HepG2 (cell line): ENCODE data around the gene SVOP. TPM values are rescaled to one million over a fixed set of nuclear protein-coding genes. Genes with fewer than 3 reads are reported as not detected.

Experiments
- ATAC-seq: fragments of 200-7000 bp; cut with Tn5 transposase; 3 replicates; pipeline ENCODE4 v1.9.1; 2020; ENCODE audit warnings: mild to moderate bottlenecking, moderate library complexity
- BruUV-seq: library from RNA; stranded (reverse); fragments of 400-500 nt; replicated peaks from 2 replicates; lab custom pipeline; 2021; lab: Mats Ljungman, UMichigan
- CTCF ChIA-PET: fragments of 300-600 bp; formaldehyde crosslinking; extraction: SDS; loops from one replicate; lab custom pipeline; 2021; ENCODE audit warnings: low total read pairs, inconsistent platforms, low intra/inter-chr PET ratio; lab: Yijun Ruan, JAX
- POLR2A ChIA-PET: fragments of 350-600 bp; sonication (Branson Sonifier 250); formaldehyde crosslinking; loops from one replicate; lab custom pipeline; 2020; ENCODE audit warnings: antibody characterized with exemption, inconsistent platforms; lab: Yijun Ruan, JAX
- DNase-seq: peaks from one replicate; pipeline ENCODE4 v3.0.0-alpha.2; 2015; ENCODE audit warnings: low spot score
- FAIRE-seq: peaks from 3 replicates; lab custom pipeline; 2011; peaks lifted over from hg19 to GRCh38; lab: Jason Lieb, UNC
- H2AFZ ChIP-seq: one replicate; pipeline ENCODE4 v1.6.1; 2011; ENCODE audit warnings: low read length, inconsistent platforms
- H3K27ac ChIP-seq: fragments of 300-600 bp; 3 replicates; pipeline ENCODE4 v1.8.0; 2011; ENCODE audit warnings: mixed run types, mild to moderate bottlenecking, mixed read lengths, low read length, inconsistent platforms; ENCODE audit not compliant: insufficient read depth; ENCODE audit errors: extremely low read length
- H3K27me3 ChIP-seq, 2 experiments: fragments of 200-600 bp in 1 of 2; 2 replicates in 1 of 2; 3 replicates in 1 of 2; pipeline versions ENCODE4 v1.6.0 to v1.8.0; 2011; ENCODE audit warnings: low read length in 2 of 2, mild to moderate bottlenecking in 2 of 2, moderate library complexity in 2 of 2, inconsistent platforms in 1 of 2; ENCODE audit not compliant: insufficient read depth in 2 of 2, control insufficient read depth in 1 of 2
- H3K36me3 ChIP-seq, 2 experiments: fragments of 200-600 bp in 1 of 2; replicated peaks in 1 of 2; 2 replicates in 1 of 2; 3 replicates in 1 of 2; pipeline versions ENCODE4 v1.5.1 to v1.8.0; 2011; ENCODE audit warnings: low read length in 2 of 2, inconsistent platforms in 1 of 2; ENCODE audit not compliant: insufficient read depth in 2 of 2, control insufficient read depth in 1 of 2
- H3K4me1 ChIP-seq: 2 replicates; pipeline ENCODE4 v1.5.1; 2012; ENCODE audit warnings: low read length, inconsistent platforms; ENCODE audit not compliant: insufficient read depth
- H3K4me2 ChIP-seq: 2 replicates; pipeline ENCODE4 v1.6.0; 2011; ENCODE audit warnings: low read depth, low read length, inconsistent platforms
- H3K4me3 ChIP-seq, 3 experiments: fragments of 200-600 bp in 1 of 3; sonication (generic), shearing (Covaris generic) in 1 of 3; replicated peaks in 1 of 3; 2 replicates each; pipeline ENCODE4 v1.5.1; 2011 to 2016; ENCODE audit warnings: low read length in 3 of 3, inconsistent platforms in 2 of 3, low read depth in 2 of 3, mild to moderate bottlenecking in 2 of 3, control low read depth in 1 of 3, mixed read lengths in 1 of 3; ENCODE audit not compliant: insufficient read depth in 1 of 3
- H3K79me2 ChIP-seq: one replicate; pipeline ENCODE4 v1.6.1; 2011; ENCODE audit warnings: low read length, inconsistent platforms; ENCODE audit not compliant: insufficient read depth
- H3K9ac ChIP-seq: 2 replicates; pipeline ENCODE4 v1.6.0; 2011; ENCODE audit warnings: mild to moderate bottlenecking, low read depth, low read length, inconsistent platforms; ENCODE audit not compliant: insufficient read depth
- H3K9me3 ChIP-seq: 2 replicates; pipeline ENCODE4 v1.5.1; 2012; ENCODE audit warnings: mild to moderate bottlenecking, low read length
- H4K20me1 ChIP-seq: 2 replicates; pipeline ENCODE4 v1.6.0; 2011; ENCODE audit warnings: inconsistent platforms, mild to moderate bottlenecking, low read length, moderate library complexity; ENCODE audit not compliant: insufficient read depth
- CEBPZ ChIP-seq: IDR thresholded peaks from 2 replicates; pipeline ENCODE4 v1.6.1; 2012; ENCODE audit warnings: low read length, improper control_type of control experiment
- FOXM1 ChIP-seq: sonication (generic); formaldehyde crosslinking; IDR thresholded peaks from 2 replicates; pipeline ENCODE4 v1.5.0; 2020; ENCODE audit warnings: missing genetic modification reagents
- GABPA ChIP-seq, 2 experiments: IDR thresholded peaks; 2 replicates each; pipeline ENCODE4 v1.6.1; 2011 to 2016; ENCODE audit warnings: low read depth in 2 of 2, low read length in 1 of 2, missing biosample characterization in 1 of 2, missing genetic modification characterization in 1 of 2
- HNRNPK ChIP-seq: fragments of 200-400 bp; formaldehyde crosslinking; IDR thresholded peaks from 2 replicates; pipeline ENCODE4 v1.6.1; 2018; ENCODE audit warnings: low read length, low read depth, moderate library complexity, mild to moderate bottlenecking; ENCODE audit not compliant: poor library complexity, severe bottlenecking
- PCBP1 ChIP-seq: fragments of 200-400 bp; formaldehyde crosslinking; IDR thresholded peaks from 2 replicates; pipeline ENCODE4 v1.6.1; 2017; ENCODE audit warnings: mild to moderate bottlenecking, low read depth, low read length, borderline replicate concordance
- PCBP2 ChIP-seq: fragments of 200-400 bp; formaldehyde crosslinking; optimal IDR thresholded peaks from 2 replicates; pipeline ENCODE3; 2018; ENCODE audit warnings: low read length, low read depth; ENCODE audit not compliant: poor library complexity, severe bottlenecking
- RARG ChIP-seq: sonication (generic); formaldehyde crosslinking; IDR thresholded peaks from 2 replicates; pipeline ENCODE4 v1.4.0; 2020; ENCODE audit warnings: low read depth, mild to moderate bottlenecking, missing genetic modification reagents
- SNAPC5 ChIP-seq: sonication (generic); formaldehyde crosslinking; IDR thresholded peaks from 2 replicates; pipeline ENCODE4 v1.8.1; 2023; ENCODE audit warnings: mild to moderate bottlenecking, missing genetic modification reagents, borderline replicate concordance
- ZSCAN25 ChIP-seq: sonication (generic); formaldehyde crosslinking; IDR thresholded peaks from 2 replicates; pipeline ENCODE4 v1.8.0; 2022; ENCODE audit warnings: mild to moderate bottlenecking, missing genetic modification reagents
- WGBS: methylation state at CpG from one replicate; pipeline ENCODE4 v1.1.6; 2017; ENCODE audit warnings: low lambda C conversion rate; 5-methylcytosine and 5-hydroxymethylcytosine counted together
- in situ Hi-C: cut with HindIII; loops from 2 replicates; pipeline ENCODE4 v1.10.0; 2017; ENCODE audit warnings: low pct_unique_long_range_greater_than_20kb; ENCODE audit not compliant: extremely low pct_ligation_motif_present
- intact Hi-C: fragments of 100-400 bp; cut with micrococcal nuclease; formaldehyde crosslinking; loops from one replicate; pipeline ENCODE4 v1.10.0; 2022; ENCODE audit not compliant: unreplicated experiment
- polyA plus RNA-seq, 8 experiments: library from polyadenylated mRNA; depleted of rRNA in 3 of 8; stranded (reverse) in 7 of 8; unstranded in 1 of 8; fragments of >200 nt; fragmentation: Illumina TruSeq in 4 of 8; extraction: Trizol in 4 of 8; gene quantifications; 2 replicates each; pipeline versions ENCODE4 v1.2.1 to v1.2.3, GENCODE V29; 2011 to 2016; ENCODE audit warnings: low read depth in 4 of 8, missing spikeins in 1 of 8, mixed read lengths in 1 of 8; ENCODE audit not compliant: insufficient read depth in 1 of 8
- total RNA-seq, 5 experiments: library from RNA; depleted of rRNA; stranded (reverse); fragments of >200 nt; fragmentation: Illumina TruSeq; extraction: Trizol; gene quantifications; 2 replicates each; pipeline ENCODE4 v1.2.3, GENCODE V29; 2016; ENCODE audit warnings: low read depth in 1 of 5

The SVOP gene
- total and polyA plus RNA-seq, 2 of the 13 experiments (the other 11 are each of a cell fraction or from before 2014, with no cell fraction given): not detected

GRCh38 chr12:108860443-108860842 lies 160.4 kb downstream of the SVOP start:
- Histone ChIP-seq H2AFZ (no peak overlapping the region), H3K27ac (no peak overlapping the region), H3K9me3 (0 out of 2 replicates have a peak, but pooled peaks cover 3% of the 10 kb centered on the region), H3K4me1 (peaks cover 28% of the 10 kb centered on the region), H3K79me2 (peaks cover 6% of the 10 kb centered on the region)
- intact Hi-C loops: no loop called here
- POLR2A ChIA-PET: no interaction called here
- no peak for FAIRE-seq
- no peak for TF ChIP-seq CEBPZ
- no peak for TF ChIP-seq RARG (CRISPR knock-in tag)
- TF ChIP-seq, all 625 proteins: peak for 0
- Histone ChIP-seq H3K27me3 (peaks cover 4 to 6% of the 10 kb centered on the region in 2 experiments; a peak in 1 of 5 replicates), H3K9ac (no peak overlapping the region), H4K20me1 (0 out of 2 replicates have a peak, but pooled peaks cover 3% of the 10 kb centered on the region), H3K4me2 (no peak overlapping the region), H3K36me3 (no peaks in the 10 kb centered on the region), H3K4me3 (no peak overlapping the region)
- BruUV-seq: no TSS peak
- ATAC-seq: no peak
- 34% methylated on average over 6 of the region's 6 CpGs for WGBS
- no peak for DNase-seq
- in situ Hi-C loops: no loop called here
- CTCF ChIA-PET: no interaction called here

DNA sequence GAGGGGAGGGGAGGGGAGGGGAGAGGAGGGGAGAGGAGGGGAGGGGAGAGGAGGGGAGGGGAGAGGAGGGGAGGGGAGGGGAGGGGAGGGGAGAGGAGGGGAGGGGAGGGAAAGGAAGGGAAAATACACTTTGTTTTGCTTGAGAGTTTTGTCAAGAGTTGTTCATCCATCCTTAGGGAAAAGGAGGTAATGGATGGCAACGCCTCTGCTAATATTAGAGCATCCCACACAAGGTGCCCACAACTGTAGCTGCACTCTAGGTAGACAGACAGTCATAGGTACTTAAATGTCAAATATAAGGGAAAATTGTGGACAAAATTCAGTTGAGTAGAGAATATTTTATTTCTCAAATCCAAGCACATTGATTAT lies 161.0 kb downstream of the SVOP start:
- CTCF ChIA-PET: no interaction called here
- Histone ChIP-seq H2AFZ (no peak overlapping the region), H3K4me3 (no peak overlapping the region), H3K79me2 (peaks cover 9% of the 10 kb centered on the region), H3K4me2 (no peak overlapping the region), H3K27ac (no peak overlapping the region), H3K4me1 (peaks cover 32% of the 10 kb centered on the region), H3K9me3 (0 out of 2 replicates have a peak, but pooled peaks cover 3% of the 10 kb centered on the region), H4K20me1 (peaks cover 3% of the 10 kb centered on the region; the same call in 1 of the 2 replicates), H3K36me3 (no peaks in the 10 kb centered on the region), H3K27me3 (peaks cover 4 to 6% of the 10 kb centered on the region in 2 experiments; a peak in 1 of 5 replicates), H3K9ac (no peak overlapping the region)
- ATAC-seq (no peak), FAIRE-seq (no peak), DNase-seq (no peak)
- no peak for TF ChIP-seq FOXM1
- TF ChIP-seq SNAPC5 (CRISPR knock-in tag): no peak
- no peak for TF ChIP-seq GABPA (IDR thresholded peaks at IDR 0.05; ENCODE audit: low read depth, low read length)
- no peak for TF ChIP-seq GABPA (CRISPR knock-in tag; IDR thresholded peaks at IDR 0.05; ENCODE audit: low read depth)
- TF ChIP-seq PCBP1: peak; percentile 94
- peak; percentile 85 for TF ChIP-seq PCBP2
- peak; percentile 99 for TF ChIP-seq HNRNPK
- TF ChIP-seq ZSCAN25 (CRISPR knock-in tag): peak; percentile 33; the same call in 1 of the 2 replicates
- BruUV-seq: no TSS peak
- in situ Hi-C loops: no loop called here
- WGBS: 44% methylated on average over 1 of the region's 1 CpG
- POLR2A ChIA-PET: no interaction called here
- intact Hi-C loops: loop anchor here (5.0 kb wide), 1 partner anchor 298 kb away; the partner anchor contains the start of genes ISCU and SART3
